DOHH2 (cell line): ENCODE data around the gene MAP2.

Source experiments
- H3F3A ChIP-seq: fragments of 200-600 bp; sonication (generic), shearing (Covaris generic); 2 replicates; pipeline ENCODE4 v1.6.0; 2016; ENCODE audit warnings: antibody characterized with exemption, mild to moderate bottlenecking; ENCODE audit not compliant: control insufficient read depth, insufficient read depth
- H3K27ac ChIP-seq: fragments of 200-600 bp; sonication (generic); 2 replicates; pipeline ENCODE4 v1.5.1; 2014; ENCODE audit warnings: low read depth, mild to moderate bottlenecking, low read length, moderate library complexity
- H3K27me3 ChIP-seq: fragments of 200-600 bp; sonication (generic); 2 replicates; pipeline ENCODE4 v1.6.1; 2014; ENCODE audit warnings: mild to moderate bottlenecking, low read length, mixed read lengths; ENCODE audit not compliant: control insufficient read depth
- H3K36me3 ChIP-seq: fragments of 200-600 bp; sonication (generic); 2 replicates; pipeline ENCODE4 v1.6.1; 2014; ENCODE audit warnings: mild to moderate bottlenecking, low read length, moderate library complexity, mixed read lengths; ENCODE audit not compliant: control insufficient read depth
- H3K4me1 ChIP-seq: fragments of 200-600 bp; sonication (generic); 2 replicates; pipeline ENCODE4 v1.6.1; 2014; ENCODE audit warnings: mild to moderate bottlenecking, low read length, mixed read lengths; ENCODE audit not compliant: control insufficient read depth
- H3K4me2 ChIP-seq: fragments of 200-600 bp; sonication (generic); 2 replicates; pipeline ENCODE4 v1.6.0; 2014; ENCODE audit warnings: mild to moderate bottlenecking, low read length, moderate library complexity
- H3K4me3 ChIP-seq: fragments of 200-600 bp; sonication (generic); 2 replicates; pipeline ENCODE4 v1.5.1; 2014; ENCODE audit warnings: mild to moderate bottlenecking, low read length, mixed read lengths
- H3K79me2 ChIP-seq: fragments of 200-600 bp; sonication (generic); 2 replicates; pipeline ENCODE4 v1.6.1; 2014; ENCODE audit warnings: mild to moderate bottlenecking, low read length, mixed read lengths; ENCODE audit not compliant: control insufficient read depth
- H3K9me2 ChIP-seq: fragments of 200-600 bp; sonication (generic); replicated peaks from 2 replicates; pipeline ENCODE4 v1.6.1; 2014; ENCODE audit warnings: mild to moderate bottlenecking, low read length, mixed read lengths; ENCODE audit not compliant: control insufficient read depth
- H3K9me3 ChIP-seq: fragments of 200-600 bp; sonication (generic); 2 replicates; pipeline ENCODE4 v1.6.1; 2014; ENCODE audit warnings: antibody characterized with exemption, low read length, mixed read lengths; ENCODE audit not compliant: control insufficient read depth, insufficient read depth
- H4K20me1 ChIP-seq: fragments of 200-600 bp; sonication (generic); 2 replicates; pipeline ENCODE4 v1.6.0; 2014; ENCODE audit warnings: low read depth, mild to moderate bottlenecking, antibody characterized with exemption, low read length, moderate library complexity; ENCODE audit not compliant: control insufficient read depth, insufficient read depth
- EZH2phosphoT487 ChIP-seq: fragments of 200-600 bp; sonication (generic); IDR thresholded peaks from 2 replicates; pipeline ENCODE4 v1.6.1; 2017; ENCODE audit warnings: borderline replicate concordance, mild to moderate bottlenecking, antibody characterized with exemption, low read length, moderate library complexity, mixed read lengths
- TF ChIP-seq, protein P1 (sequence below): fragments of 200-600 bp; sonication (generic); IDR thresholded peaks from one replicate; pipeline ENCODE4 v1.5.1; 2014; ENCODE audit warnings: antibody characterized with exemption, mild to moderate bottlenecking, low read depth, low read length; ENCODE audit not compliant: poor library complexity, severe bottlenecking

The MAP2 gene

DNA sequence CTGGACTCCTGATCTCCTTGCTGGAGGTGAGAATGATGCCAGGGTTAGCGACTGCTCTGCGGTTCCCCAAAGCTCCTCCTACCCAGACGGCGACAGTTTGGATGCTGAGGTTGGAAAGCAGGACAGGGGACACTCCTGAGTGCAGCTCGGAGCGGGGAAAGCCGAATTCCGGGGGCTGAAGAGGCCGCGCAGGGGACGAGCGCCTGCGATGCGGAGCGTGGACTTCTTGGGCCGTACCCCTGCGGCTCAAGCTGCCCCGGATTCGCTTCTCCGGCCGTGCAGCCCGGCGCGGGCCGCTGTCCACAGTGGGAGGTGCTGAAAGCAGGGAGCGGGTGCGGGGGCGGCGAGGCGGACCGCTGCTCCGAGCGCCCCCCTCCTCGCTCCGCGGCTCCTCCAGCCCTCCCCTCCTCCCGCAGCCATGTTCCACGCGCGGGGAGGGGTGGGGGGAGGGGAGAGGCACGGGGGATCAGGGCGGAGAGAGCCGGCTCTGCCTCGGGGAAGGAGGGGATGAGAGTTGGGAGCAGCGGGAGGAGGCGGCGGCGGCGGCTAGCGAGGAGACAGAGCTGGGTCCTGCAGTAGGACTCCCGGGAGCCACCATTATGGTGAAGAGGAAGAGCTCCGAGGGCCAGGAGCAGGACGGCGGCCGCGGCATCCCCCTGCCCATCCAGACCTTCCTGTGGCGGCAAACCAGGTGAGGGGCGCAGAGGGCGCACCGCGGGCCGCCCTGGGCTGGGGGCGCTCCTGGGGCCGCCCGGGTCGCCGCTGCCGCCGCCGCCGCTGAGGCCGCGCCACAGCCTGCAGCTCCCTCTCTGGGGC lies 347.8 kb downstream of the MAP2 start, which contains the start of gene UNC80:
Gene UNC80, plus strand, starts transcription at position 359 of the 816 bp plus-strand sequence. Its CDS starts 241 bp downstream, at position 600.
- H3K27ac ChIP-seq, result no peak within 1 kb of the TSS
- H3K27me3 ChIP-seq, result no peaks in the 10 kb centered on the region
- H3K79me2 ChIP-seq, result no peaks in the 10 kb centered on the region
- H3K9me2 ChIP-seq, result no peaks in the 10 kb centered on the region
- no peaks in the 10 kb centered on the region for H4K20me1 ChIP-seq
- H3F3A ChIP-seq, result no peaks in the 10 kb centered on the region
- no peaks in the 10 kb centered on the region for H3K9me3 ChIP-seq
- H3K4me3 ChIP-seq, result no peak within 1 kb of the TSS
- H3K36me3 ChIP-seq, result no peaks in the 10 kb centered on the region
- H3K4me2 ChIP-seq, result no peak within 1 kb of the TSS
- H3K4me1 ChIP-seq, result no peaks in the 10 kb centered on the region
- TF ChIP-seq, protein P1, sequence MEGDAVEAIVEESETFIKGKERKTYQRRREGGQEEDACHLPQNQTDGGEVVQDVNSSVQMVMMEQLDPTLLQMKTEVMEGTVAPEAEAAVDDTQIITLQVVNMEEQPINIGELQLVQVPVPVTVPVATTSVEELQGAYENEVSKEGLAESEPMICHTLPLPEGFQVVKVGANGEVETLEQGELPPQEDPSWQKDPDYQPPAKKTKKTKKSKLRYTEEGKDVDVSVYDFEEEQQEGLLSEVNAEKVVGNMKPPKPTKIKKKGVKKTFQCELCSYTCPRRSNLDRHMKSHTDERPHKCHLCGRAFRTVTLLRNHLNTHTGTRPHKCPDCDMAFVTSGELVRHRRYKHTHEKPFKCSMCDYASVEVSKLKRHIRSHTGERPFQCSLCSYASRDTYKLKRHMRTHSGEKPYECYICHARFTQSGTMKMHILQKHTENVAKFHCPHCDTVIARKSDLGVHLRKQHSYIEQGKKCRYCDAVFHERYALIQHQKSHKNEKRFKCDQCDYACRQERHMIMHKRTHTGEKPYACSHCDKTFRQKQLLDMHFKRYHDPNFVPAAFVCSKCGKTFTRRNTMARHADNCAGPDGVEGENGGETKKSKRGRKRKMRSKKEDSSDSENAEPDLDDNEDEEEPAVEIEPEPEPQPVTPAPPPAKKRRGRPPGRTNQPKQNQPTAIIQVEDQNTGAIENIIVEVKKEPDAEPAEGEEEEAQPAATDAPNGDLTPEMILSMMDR, result no peak
- no peak for TF ChIP-seq EZH2phosphoT487

DNA sequence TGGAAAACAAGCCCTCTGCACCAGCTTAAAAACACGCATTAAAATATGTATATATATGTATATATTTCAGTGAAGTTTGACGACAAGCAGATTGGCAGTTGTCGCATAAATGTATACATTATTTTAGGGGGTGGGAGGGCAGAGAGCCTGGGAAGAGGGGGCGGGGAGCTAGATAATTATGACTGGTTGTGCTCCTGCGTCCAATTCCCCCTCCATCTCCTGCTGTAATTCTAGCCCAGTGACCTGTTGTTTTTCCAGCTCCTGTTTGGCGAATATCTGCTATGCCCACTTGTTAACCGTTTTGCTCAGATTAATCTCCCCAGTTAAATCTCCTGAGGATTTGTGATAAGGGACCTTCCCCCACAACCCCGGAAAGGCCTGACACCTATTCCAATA lies 348.4 kb downstream of the MAP2 start:
- no peaks in the 10 kb centered on the region for H3K9me2 ChIP-seq
- no peaks in the 10 kb centered on the region for H3K79me2 ChIP-seq
- no peaks in the 10 kb centered on the region for H3K27me3 ChIP-seq
- H3K36me3 ChIP-seq, result no peaks in the 10 kb centered on the region
- no peaks in the 10 kb centered on the region for H3F3A ChIP-seq
- no peak overlapping the region for H3K27ac ChIP-seq
- H3K4me3 ChIP-seq, result no peak overlapping the region
- no peaks in the 10 kb centered on the region for H4K20me1 ChIP-seq
- no peaks in the 10 kb centered on the region for H3K9me3 ChIP-seq
- TF ChIP-seq EZH2phosphoT487, result no peak
- TF ChIP-seq, protein P1, result no peak
- no peaks in the 10 kb centered on the region for H3K4me1 ChIP-seq
- H3K4me2 ChIP-seq, result no peak overlapping the region

DNA sequence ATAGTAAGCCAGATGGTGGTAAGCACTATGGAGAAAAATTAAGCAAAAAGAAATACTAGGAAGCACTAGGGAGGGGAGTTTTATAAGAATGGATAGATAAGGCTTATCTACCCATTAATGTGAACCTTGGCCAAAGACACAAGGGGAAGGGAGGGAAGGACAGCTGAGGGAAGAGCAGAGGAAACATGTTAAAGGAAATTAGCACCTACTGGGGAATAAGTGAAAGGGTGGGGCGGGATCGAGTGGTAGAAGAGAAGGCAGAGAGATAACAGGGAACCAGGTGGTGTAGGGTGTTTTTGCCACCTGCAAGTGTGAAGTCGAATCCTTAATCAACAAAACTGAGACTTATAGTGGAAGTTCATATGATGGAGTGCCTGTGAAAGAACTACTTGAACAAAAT lies 349.5 kb downstream of the MAP2 start:
- Histone ChIP-seq H3F3A (no peaks in the 10 kb centered on the region), H3K79me2 (no peaks in the 10 kb centered on the region), H3K4me1 (no peaks in the 10 kb centered on the region), H3K36me3 (no peaks in the 10 kb centered on the region), H3K9me2 (no peaks in the 10 kb centered on the region), H3K4me2 (no peak overlapping the region), H3K9me3 (no peaks in the 10 kb centered on the region), H3K27me3 (no peaks in the 10 kb centered on the region), H3K27ac (no peak overlapping the region), H4K20me1 (no peaks in the 10 kb centered on the region), H3K4me3 (no peak overlapping the region)
- TF ChIP-seq, protein P1, result no peak
- TF ChIP-seq EZH2phosphoT487, result no peak
